ENCODE measurements around the gene ANKRD34A. TPM values are rescaled to one million over a fixed set of nuclear protein-coding genes. Genes with fewer than 3 reads are reported as not detected.

Gene ANKRD34A
- total and polyA plus RNA-seq, 2 of the 13 experiments (the other 11 are each of a cell fraction or from before 2014, with no cell fraction given), result 0.05 to 0.07 TPM

- TF ChIP-seq STAT6 (CRISPR knock-in tag; IDR thresholded peaks at IDR 0.05; ENCODE audit: borderline replicate concordance) (no peak), MAF1 (CRISPR knock-in tag; IDR thresholded peaks at IDR 0.05; ENCODE audit: borderline replicate concordance) (no peak), ZC3H4 (CRISPR knock-in tag; IDR thresholded peaks at IDR 0.05; ENCODE audit: borderline replicate concordance) (no peak), MIXL1 (CRISPR knock-in tag; IDR thresholded peaks at IDR 0.05) (0 out of 2 replicates have a peak, but pooled peaks have one; percentile 29), THAP11 (CRISPR knock-in tag; IDR thresholded peaks at IDR 0.05) (0 out of 2 replicates have a peak, but pooled peaks have one; percentile 23), FIP1L1 (IDR thresholded peaks at IDR 0.05; ENCODE audit: borderline replicate concordance, insufficient read depth, low read depth, low read length) (no peak), ZNF816 (CRISPR knock-in tag; IDR thresholded peaks at IDR 0.05; ENCODE audit: borderline replicate concordance) (no peak), CEBPZ (IDR thresholded peaks at IDR 0.05; ENCODE audit: low read length) (no peak), FLYWCH1 (CRISPR knock-in tag; IDR thresholded peaks at IDR 0.05) (no peak), ARID2 (CRISPR knock-in tag; IDR thresholded peaks at IDR 0.05; ENCODE audit: borderline replicate concordance) (no peak), ARID3A (IDR thresholded peaks at IDR 0.05; ENCODE audit: low read depth, low read length) (peak; percentile 21; the same call in 1 of the 2 replicates), ZNF766 (CRISPR knock-in tag; IDR thresholded peaks at IDR 0.05; ENCODE audit: borderline replicate concordance) (no peak), HDAC2 (CRISPR knock-in tag; IDR thresholded peaks at IDR 0.05) (peak; percentile 66), ZGPAT (CRISPR knock-in tag; IDR thresholded peaks at IDR 0.05) (peak; percentile 38; the same call in 1 of the 2 replicates), HOXA9 (CRISPR knock-in tag; IDR thresholded peaks at IDR 0.05; ENCODE audit: borderline replicate concordance) (no peak), MEIS2 (CRISPR knock-in tag; IDR thresholded peaks at IDR 0.05) (no peak), KLF12 (CRISPR knock-in tag; IDR thresholded peaks at IDR 0.05; ENCODE audit: borderline replicate concordance) (no peak), ZBTB2 (CRISPR knock-in tag; IDR thresholded peaks at IDR 0.05; ENCODE audit: low read depth) (no peak), SMAD3 (CRISPR knock-in tag; IDR thresholded peaks at IDR 0.05) (peak; percentile 93)
Observed at GRCh38 chr1:145972580-145972979, 8.2 kb upstream of the ANKRD34A start (continued).
